Activated CD8-positive, alpha-beta memory T cell treated with anti-CD3 and anti-CD28 coated beads, Interleukin-2, amount 50 U/mL, for 48 hours (primary cell): ENCODE results near the gene IFNA5.

Experiments used
- DNase-seq: peaks from one replicate; pipeline ENCODE4 v3.0.0-alpha.2; 2020

Gene IFNA5

DNA sequence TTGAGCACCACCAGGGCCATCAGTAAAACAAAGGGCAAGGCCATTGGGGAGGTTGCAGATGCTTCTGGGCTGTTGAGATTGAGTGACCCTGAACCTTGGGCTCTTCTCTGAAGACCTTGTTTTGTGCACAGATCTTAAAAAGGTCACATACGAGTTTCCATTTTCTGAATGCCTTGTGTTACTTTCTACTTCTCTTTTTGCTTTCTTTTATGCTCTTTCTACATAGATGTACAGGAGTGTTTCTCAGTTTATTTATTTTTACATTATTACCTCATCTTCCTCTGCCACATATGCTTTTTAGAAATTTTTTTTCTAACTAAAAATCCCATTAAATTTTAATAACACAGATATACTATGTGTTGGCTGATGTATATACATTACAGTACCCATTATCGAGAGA is at the start of gene IFNA5:
Gene IFNA5, minus strand, starts transcription at position 101 of the 400 bp plus-strand sequence. Its CDS starts 57 bp downstream, at position 44.
- DNase-seq, result no peak

DNA sequence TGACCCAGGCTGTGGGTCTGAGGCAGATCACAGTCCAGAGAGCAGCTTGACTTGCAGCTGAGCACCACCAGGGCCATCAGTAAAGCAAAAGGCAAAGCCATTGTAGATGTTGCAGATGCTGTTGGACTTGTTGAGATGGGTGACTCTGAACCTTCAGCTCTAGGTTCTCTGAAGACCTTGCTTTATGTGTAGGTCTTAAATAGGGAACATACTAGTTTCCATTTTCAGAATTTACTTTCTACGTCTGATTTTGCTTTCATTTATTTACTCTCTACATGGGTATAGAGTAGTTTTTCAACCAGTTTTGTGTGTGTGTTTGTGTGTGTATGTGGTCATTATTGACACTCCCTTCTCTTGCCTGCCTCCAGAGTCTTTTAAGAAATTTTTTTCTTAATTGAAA is 45.7 kb upstream of the IFNA5 start, which contains the start of gene IFNA6:
Gene IFNA6, minus strand, starts transcription at position 101 of the 400 bp plus-strand sequence. Its CDS starts 0 bp downstream, at position 101.
- no peak for DNase-seq

- no peak for DNase-seq
These were observed 43.4 kb upstream of the IFNA5 start for GRCh38 chr9:21348430-21348970.

GRCh38 chr9:21340735-21341134 is 35.6 kb upstream of the IFNA5 start:
- no peak for DNase-seq

DNA sequence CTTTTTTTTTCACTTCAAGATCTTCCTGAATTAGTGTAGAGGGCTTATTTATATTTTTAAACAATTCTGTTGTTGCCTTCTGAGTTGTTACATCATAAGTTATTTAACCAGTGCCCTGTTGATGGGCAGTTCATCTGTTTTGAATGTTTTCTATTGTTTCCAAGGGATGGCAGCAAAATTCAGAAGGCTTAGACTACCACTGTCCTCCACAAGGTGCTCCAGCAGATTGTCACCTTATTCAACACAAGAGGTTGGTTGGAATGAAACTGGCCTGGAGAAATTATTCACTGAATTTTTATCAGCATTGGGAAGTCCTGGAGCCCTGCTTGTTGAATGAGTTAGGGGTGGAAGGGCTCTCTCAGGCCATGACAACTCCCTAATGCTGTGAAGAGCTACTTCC is 31.3 kb upstream of the IFNA5 start:
- no peak for DNase-seq

DNA sequence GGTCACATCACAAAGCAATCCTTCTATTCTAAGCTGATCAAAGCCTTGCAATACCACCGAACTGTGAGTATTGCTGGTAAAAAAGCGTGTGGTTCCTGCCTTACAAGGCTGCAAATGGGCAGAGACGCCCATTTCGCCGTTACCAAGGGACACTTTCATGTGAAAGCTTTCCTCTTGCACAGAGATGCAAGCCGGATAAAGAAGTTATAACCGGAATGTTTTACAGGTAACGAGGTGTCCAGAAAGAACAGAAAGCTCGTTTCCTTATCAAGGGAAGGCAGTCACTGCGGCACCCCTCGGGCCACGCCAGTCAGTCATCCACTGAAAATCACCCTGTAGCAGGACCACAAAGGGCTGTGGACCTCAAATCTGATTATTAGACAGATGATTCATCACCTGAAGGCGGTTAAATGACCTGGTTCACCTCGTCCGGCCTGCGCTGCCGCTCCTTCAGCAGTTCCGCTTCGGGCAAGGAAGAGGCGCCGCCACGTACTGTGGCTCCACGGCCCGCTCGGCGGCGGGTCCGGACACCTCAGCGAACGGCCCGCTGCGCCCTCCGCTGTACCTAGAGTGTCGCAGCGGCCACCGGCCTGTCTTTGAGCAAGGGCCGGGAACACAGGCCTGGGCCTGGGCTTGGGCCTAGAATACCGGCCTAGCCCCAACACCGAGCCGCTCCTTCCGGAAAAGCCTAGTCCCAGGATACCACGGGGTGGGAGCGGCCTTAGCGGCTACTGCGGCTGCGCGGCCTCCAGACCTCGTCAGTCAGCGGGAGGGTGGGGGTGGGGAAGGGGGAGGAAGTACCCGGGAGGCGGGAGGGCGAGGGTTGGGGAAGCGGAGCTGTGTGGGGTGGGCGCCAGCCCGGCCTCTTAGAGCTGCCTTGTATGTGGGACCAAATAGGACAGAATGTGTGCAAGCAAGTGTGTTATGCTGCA is 29.9 kb upstream of the IFNA5 start, which contains the start of gene KLHL9:
Gene KLHL9, minus strand, starts transcription at position 704 of the 932 bp plus-strand sequence. Its CDS starts 545 bp downstream, at position 159.
- DNase-seq, result peak; percentile 91

DNA sequence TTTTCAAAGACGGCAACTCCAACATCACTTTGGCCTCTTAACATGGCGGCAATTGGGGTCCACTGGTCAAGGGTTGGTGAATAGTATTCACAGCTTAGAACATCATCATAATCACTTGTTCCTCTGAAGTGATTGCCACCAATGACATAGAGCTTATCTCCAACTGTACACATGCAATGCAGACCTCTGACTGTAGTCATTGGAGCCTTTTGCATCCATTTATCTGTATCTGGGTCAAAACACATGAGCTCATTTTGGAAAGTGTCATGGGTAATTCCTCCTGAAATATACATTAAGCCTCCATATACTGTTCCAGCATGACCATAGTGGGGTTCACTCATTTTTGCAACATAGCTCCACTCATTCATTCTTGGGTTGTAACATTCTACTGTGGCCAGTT is 28.1 kb upstream of the IFNA5 start:
- no peak for DNase-seq

- DNase-seq, result no peak
These were observed 26.7 kb upstream of the IFNA5 start for GRCh38 chr9:21331676-21332402.

DNA sequence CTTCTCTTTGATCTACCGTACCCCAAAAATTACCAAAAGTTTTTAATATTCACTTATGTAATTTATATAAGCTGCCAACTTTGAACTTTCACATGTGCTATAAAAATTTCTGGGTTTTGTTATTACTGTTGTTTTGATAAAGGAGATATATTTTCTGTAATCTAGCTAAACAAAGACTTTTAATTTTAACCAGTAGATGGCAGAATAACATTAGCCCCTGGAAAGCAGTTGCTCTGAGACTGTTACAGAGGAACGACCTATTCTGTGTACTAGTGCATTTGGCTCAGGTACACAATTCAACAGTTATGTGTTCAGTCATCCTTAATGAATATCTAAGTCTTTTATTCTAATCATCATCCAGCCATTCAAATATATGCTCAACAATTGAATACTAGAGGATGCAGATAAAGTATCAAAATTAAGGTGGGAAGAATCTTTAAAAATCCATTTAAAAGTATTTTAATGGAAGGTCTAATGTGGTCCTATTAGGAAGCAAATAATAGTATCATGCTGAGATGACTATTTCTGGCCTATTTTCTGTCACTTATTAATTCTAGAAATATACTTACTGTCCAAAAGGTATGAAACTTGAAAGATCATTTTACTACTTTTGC is 21.5 kb upstream of the IFNA5 start:
- no peak for DNase-seq

DNA sequence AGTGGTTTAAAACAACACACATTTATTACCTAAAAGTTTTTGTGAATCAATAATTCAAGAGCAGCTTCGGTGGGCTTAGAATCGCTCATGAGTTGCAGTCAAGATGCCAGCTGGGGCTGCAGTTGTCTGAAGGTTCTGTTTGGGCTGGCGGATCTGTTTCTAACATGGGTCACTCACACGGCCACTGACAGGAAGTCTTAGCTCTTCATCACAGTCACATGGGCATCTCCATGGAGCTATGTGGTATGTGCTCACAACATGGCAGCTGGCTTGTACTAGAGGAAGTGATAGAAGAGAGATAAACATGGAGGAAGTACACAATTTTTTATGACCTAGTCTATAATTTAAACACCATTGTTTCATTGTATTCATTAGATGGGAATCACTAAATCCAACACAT is 18.9 kb upstream of the IFNA5 start:
- no peak for DNase-seq

DNA sequence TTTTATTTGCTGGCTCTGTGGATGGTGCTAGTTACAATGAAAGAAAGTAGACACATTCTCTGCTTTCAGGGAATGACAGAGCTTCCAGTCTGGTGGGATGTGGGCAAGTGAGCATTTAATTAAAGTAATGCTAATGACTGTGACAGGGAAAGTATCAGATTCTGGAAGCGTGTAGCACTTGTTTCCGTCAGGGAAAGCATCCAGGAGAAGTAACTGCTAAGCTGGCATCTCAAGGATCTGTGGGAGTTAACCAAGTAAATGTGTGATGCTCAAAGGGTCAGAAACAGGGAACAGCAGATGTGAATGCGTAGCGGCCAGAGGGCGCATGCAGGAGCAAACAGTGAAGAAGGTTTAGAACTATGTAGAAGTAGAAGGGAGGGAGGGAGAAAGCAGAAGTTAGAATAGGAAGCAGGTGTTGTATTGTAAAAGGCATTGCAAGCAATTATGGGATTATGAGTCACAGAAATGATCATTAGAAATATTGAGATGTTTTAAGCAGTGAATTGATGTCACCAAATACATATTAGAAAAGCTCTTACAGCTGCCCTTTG is 17.9 kb upstream of the IFNA5 start:
- DNase-seq, result no peak

- DNase-seq, result no peak
These were observed 15.4 kb upstream of the IFNA5 start for GRCh38 chr9:21320465-21320864.

- no peak for DNase-seq
These were observed 13.1 kb upstream of the IFNA5 start for GRCh38 chr9:21317956-21318923.

DNA sequence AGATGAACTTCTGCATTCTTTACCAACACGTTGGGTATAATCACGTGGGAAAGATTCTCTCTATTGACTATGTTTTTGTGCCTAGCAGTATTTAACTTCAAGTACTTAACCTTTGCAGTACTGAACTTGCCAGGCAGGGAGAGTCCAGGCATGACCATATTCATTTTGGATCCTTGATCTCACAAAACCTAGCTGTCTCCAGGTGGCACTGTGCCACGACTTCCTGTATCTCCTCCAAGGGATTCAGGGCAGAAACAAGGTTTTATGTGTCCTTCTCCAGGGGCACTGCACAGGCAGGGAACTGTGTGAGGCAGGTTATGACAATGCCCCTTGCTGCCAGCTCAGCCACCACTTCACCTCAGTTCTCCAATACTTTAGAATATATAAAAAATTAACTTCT is 11.7 kb upstream of the IFNA5 start:
- no peak for DNase-seq

GRCh38 chr9:21316032-21316842 is 11.1 kb upstream of the IFNA5 start:
- no peak for DNase-seq

GRCh38 chr9:21314152-21314551 is 9.0 kb upstream of the IFNA5 start:
- no peak for DNase-seq

GRCh38 chr9:21311889-21312288 is 6.8 kb upstream of the IFNA5 start:
- DNase-seq, result no peak

DNA sequence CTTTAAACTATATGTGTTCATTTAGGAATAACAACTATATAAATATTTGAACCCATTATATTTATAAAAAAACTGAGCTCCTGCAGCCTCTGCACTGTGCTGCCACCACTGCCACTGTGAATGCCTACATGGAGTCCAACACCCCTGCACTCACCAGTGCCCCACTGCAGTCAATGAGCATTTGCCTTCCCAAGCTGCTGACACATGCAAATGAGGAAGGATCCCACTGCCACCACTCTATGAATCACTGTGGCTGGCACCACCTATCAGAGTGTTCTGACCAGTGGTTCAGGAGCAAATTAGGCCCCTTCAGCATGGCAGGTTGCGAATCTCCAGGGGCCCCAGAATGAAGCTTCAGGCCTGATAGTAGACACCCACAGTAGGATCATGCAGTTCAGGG is 9.1 kb downstream of the IFNA5 start:
- DNase-seq, result no peak

GRCh38 chr9:21294904-21295538 is 10.1 kb downstream of the IFNA5 start:
- no peak for DNase-seq

GRCh38 chr9:21294364-21294774 is 10.7 kb downstream of the IFNA5 start:
- no peak for DNase-seq
